ENCODE results near the gene VPS37C.

Gene VPS37C

DNA sequence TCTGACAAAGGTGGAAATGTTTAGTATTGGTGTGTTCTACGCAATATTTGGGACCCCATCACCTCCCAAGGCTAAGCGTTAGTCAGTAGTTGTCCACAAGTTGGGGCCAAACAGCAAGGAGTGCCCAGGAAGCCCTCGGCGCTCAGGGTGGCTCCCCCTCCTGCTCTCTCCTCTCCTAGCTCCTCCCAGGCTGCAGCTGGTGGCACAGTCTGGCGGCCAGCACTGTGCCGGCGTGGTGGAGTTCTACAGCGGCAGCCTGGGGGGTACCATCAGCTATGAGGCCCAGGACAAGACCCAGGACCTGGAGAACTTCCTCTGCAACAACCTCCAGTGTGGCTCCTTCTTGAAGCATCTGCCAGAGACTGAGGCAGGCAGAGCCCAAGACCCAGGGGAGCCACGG lies 42.2 kb downstream of the VPS37C start:
- H3K4me3 ChIP-seq (ENCODE audit: low read depth, low read length), result no peak overlapping the region
- DNase-seq (ENCODE audit: low read depth, low spot score), result no peak
- TF ChIP-seq, protein P1, sequence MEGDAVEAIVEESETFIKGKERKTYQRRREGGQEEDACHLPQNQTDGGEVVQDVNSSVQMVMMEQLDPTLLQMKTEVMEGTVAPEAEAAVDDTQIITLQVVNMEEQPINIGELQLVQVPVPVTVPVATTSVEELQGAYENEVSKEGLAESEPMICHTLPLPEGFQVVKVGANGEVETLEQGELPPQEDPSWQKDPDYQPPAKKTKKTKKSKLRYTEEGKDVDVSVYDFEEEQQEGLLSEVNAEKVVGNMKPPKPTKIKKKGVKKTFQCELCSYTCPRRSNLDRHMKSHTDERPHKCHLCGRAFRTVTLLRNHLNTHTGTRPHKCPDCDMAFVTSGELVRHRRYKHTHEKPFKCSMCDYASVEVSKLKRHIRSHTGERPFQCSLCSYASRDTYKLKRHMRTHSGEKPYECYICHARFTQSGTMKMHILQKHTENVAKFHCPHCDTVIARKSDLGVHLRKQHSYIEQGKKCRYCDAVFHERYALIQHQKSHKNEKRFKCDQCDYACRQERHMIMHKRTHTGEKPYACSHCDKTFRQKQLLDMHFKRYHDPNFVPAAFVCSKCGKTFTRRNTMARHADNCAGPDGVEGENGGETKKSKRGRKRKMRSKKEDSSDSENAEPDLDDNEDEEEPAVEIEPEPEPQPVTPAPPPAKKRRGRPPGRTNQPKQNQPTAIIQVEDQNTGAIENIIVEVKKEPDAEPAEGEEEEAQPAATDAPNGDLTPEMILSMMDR (IDR thresholded peaks at IDR 0.05; ENCODE audit: low read depth, low read length), result no peak
- in situ Hi-C loops (cut with HindIII; ENCODE audit: low sequenced_read_pairs), result no loop called here

DNA sequence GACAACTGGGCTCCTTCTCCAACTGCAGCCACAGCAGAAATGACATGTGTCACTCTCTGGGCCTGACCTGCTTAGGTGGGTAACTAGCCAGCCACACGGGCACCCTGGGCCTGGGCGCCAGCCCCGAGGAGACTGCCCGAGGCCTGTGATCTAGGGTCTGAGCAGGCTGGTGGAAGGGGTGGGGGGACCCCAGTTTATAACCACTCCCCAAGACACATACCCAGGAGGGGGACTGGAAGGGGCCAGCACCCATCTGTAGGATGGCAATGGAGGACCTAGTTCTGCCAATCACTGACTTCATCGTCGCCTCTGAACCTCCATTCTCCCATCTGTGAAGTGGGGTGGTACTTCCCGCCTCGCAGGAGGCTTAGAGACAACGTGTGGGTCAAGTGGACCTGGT lies 42.8 kb downstream of the VPS37C start:
- TF ChIP-seq, protein P1 (IDR thresholded peaks at IDR 0.05; ENCODE audit: low read depth, low read length), result no peak
- DNase-seq (ENCODE audit: low read depth, low spot score), result no peak
- H3K4me3 ChIP-seq (ENCODE audit: low read depth, low read length), result no peak overlapping the region
- in situ Hi-C loops (cut with HindIII; ENCODE audit: low sequenced_read_pairs), result no loop called here

DNA sequence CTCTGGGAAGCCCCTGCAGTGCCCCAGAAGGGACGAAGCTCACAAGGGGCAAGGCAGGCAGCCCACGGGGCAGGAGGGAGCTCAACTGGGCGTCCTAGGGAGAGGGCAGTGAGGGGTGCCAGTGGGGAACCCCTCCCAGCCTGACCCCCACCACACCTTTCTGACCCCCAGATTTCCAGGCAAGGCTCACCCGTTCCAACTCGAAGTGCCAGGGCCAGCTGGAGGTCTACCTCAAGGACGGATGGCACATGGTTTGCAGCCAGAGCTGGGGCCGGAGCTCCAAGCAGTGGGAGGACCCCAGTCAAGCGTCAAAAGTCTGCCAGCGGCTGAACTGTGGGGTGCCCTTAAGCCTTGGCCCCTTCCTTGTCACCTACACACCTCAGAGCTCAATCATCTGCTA lies 43.2 kb downstream of the VPS37C start:
- DNase-seq (ENCODE audit: low read depth, low spot score), result no peak
- in situ Hi-C loops (cut with HindIII; ENCODE audit: low sequenced_read_pairs), result no loop called here
- TF ChIP-seq, protein P1 (IDR thresholded peaks at IDR 0.05; ENCODE audit: low read depth, low read length), result no peak
- H3K4me3 ChIP-seq (ENCODE audit: low read depth, low read length), result no peak overlapping the region

DNA sequence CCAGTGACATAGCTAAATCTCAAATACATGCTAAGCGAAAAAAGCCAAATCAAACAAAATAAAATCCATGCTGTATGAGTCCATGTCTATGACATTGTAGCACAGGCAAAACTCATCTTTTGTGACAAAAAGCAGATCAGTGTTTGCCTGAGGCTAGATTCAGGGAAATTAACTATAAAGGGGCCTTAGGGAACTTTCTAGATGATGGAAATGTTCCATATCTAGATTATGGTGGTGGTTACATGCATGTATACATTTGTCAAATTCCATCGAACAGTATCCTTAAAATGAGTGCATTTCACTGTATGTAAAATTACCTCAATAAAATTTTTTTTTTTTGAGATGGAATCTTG lies 44.1 kb downstream of the VPS37C start:
- TF ChIP-seq, protein P1 (IDR thresholded peaks at IDR 0.05; ENCODE audit: low read depth, low read length), result no peak
- no peak overlapping the region for H3K4me3 ChIP-seq (ENCODE audit: low read depth, low read length)
- in situ Hi-C loops (cut with HindIII; ENCODE audit: low sequenced_read_pairs), result no loop called here
- no peak for DNase-seq (ENCODE audit: low read depth, low spot score)

DNA sequence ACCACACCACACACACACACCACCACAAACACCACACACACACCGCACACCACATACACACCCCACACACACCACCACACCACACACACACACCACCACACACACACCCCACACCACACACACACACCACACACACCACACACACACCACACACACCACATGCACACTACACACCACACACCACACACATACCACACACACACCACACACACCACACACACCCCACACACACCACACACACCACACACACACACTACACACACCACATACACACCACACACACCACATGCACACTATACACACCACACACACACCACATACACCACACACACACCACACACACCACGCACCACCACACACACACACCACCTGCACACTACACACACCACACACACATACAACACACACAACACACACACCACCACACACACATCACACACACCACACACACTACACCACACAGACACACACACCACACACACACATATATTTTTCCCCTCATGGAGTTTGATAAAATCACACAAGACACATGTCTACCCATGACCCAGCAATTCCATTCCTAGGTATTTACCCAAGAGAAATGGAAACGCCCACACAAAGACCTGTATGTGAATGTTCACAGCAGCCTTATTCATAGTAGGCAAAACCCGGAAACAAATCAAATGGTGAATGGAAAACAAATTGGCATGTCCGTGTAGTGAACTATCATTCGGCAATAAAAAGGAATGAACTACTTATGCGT lies 44.6 kb downstream of the VPS37C start:
- in situ Hi-C loops (cut with HindIII; ENCODE audit: low sequenced_read_pairs), result no loop called here
- no peak overlapping the region for H3K4me3 ChIP-seq (ENCODE audit: low read depth, low read length)
- TF ChIP-seq, protein P1 (IDR thresholded peaks at IDR 0.05; ENCODE audit: low read depth, low read length), result no peak
- no peak for DNase-seq (ENCODE audit: low read depth, low spot score)

DNA sequence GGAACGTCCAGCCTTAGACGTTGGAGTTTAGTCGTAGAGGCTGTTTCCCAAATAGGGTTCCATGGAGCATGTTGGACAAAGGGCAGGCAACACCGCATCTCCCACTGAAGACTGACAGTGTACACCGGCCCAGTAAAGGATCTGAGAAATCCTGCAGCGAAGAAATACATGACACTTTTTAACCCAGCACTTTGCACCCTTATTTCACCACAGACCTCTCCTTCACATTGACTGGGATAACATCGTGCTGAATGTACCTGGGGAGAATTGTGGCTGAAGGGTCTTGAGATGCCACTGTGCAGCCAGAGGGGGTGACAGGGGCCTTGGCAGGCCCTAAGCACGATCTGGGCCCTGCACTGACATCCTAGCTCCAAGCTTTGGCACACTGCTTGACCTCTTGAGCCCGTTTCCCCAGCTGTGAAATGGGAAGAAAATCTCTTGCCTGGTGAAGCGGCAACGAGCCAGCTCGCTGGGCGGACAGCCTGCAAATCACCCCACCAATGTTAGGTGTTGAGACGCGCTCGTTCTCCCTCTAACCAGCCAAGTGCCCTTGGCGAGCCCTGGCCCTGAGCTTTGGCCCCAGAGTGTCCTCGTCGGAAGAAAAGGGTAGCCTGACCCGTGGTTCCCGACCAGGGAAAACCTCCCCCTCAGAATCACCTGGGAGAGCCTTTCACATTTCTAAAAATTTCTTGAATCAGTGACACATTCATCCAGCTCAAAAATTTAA lies 45.6 kb downstream of the VPS37C start:
- TF ChIP-seq, protein P1 (IDR thresholded peaks at IDR 0.05; ENCODE audit: low read depth, low read length), result no peak
- no peak overlapping the region for H3K4me3 ChIP-seq (ENCODE audit: low read depth, low read length)
- in situ Hi-C loops (cut with HindIII; ENCODE audit: low sequenced_read_pairs), result no loop called here
- no peak for DNase-seq (ENCODE audit: low read depth, low spot score)
